HG03108 (cell line): Measurements from ENCODE around the gene FGD6.
"Not testable (repeated sequence)": the region's sequence is repeated elsewhere in the genome, so short reads cannot be mapped to it uniquely, and the experiment has no call there.

ENCODE experiments used
- ATAC-seq: cut with Tn5 transposase; IDR thresholded peaks from one replicate; pipeline ENCODE4 v1.9.1; 2021; ENCODE audit warnings: moderate library complexity; ENCODE audit not compliant: unreplicated experiment

FGD6 gene

DNA sequence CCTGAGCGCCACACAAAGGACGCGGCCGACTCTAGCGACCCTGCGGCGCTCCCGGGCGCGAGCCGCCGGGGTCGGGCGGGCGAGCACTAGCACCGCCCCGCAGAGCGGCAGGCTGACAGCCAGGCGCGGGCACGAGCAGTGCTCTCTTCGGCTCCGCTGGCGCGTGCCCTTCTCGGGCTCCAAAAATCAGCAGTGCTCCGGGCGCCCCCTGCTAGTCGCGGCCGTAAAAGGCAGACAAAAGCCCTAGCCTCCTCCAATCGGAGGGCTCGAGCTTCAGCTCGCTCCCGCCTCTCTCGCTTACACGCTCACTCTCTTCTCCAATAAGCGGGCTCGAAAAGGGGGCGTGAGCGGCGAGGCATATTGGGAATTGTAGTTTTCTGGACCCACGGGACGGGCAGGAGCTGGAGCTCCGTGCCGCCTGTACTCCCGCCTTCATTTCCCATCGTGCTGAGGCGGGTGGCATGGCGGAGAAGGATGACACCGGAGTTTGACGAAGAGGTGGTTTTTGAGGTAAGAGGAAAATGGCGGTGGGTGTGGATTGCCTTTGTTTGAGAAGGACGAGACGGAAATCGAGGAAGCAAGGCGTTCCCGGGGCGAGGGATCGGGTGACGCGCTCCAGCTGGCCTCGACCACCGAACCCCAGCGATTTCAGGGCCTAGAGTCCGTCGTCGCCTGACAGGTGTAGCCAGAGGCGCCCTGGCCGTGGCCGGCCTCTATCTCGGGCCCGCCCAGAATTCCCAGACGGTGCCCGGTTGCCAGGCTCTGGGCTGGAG is at the start of gene FGD6, which contains the start of gene VEZT:
TSS of gene FGD6 (minus strand) at position 91 of the 773 bp plus-strand sequence. CDS start 227 bp downstream, outside the sequence.
TSS of gene VEZT (plus strand) at position 431 of the 773 bp plus-strand sequence. CDS start at position 475, 44 bp downstream.
- ATAC-seq: peak; percentile 90

DNA sequence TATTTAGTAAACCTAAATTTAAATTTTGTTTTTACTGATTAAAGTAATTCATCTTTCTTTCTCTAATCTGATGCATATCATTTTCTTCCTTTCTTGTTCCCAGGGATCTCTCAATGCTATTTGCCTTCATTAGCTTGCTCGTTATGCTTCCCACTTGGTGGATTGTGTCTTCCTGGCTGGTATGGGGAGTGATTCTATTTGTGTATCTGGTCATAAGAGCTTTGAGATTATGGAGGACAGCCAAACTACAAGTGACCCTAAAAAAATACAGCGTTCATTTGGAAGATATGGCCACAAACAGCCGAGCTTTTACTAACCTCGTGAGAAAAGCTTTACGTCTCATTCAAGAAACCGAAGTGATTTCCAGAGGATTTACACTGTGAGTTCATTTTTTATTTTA is 49.0 kb upstream of the FGD6 start:
- no peak for ATAC-seq

DNA sequence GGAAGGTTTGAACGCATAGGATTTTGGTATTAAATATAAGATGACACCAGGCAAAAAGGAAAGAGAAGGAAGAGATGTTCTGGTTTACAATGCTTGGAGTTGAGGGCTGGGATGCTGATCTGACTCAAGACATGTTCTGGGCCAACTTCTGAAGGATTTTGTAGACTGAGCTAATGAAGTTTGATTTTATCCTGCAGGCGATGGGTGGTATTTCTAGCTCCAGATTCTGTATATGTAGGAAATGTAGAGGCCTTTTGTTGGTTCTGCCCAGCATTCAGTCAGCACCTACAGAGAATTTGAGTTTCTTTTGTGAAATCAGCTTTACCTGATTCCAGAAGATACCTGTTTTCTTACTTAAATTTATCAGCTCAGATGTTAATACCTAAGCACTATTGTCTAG is 48.5 kb upstream of the FGD6 start:
- ATAC-seq: no peak

DNA sequence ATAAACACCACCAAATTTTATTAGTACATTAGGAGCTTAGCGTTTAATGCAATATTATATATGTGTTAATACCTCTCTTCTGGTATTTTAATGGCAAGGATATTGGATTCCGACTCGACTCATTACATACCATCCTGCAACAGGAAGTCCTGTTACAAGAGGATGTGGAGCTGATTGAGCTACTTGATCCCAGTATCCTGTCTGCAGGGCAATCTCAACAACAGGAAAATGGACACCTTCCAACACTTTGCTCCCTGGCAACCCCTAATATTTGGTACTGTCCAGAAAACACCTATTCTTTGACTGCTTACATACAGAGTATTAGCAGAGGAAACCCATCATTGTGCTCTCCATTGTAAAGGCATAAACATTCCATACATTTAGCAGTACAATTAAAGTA is 45.5 kb upstream of the FGD6 start:
- ATAC-seq: no peak

DNA sequence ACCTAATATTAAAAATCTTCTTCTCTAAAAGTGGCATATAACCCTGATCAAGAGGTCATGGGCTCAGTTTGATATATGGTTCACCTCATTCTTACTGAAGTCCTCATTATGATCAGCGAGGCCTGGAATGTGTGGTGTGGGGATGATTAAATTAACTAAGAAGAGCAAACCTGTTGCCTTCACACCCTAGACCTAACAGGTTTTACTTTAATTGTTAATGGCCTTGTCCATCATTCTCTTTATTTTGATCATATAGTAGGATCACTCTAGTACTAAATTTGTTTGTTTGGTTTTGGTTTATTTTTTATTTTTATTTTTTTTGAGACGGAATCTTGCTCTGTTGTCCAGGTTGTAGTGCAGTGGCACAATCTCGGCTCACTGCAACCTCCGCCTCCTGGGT is 43.8 kb upstream of the FGD6 start:
- ATAC-seq: no peak

DNA sequence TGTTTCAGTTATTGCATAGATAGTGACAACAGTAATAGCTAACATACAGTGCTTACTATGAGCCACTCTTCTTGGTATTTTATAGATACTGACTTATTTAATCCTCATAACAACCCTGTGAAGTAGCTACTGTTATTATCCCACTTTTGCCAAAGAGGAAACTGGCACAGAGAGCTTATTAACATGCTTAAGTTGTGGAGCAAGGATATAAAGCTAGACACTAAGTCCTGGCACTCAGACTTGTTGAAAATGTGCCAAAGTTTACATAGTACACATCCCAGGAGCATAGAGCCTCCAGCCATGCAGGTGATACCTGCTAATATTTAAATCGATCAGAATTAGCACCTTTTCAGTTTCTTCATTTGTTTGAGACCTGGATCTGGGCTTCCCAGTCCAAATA is 42.1 kb upstream of the FGD6 start:
- ATAC-seq: no peak

DNA sequence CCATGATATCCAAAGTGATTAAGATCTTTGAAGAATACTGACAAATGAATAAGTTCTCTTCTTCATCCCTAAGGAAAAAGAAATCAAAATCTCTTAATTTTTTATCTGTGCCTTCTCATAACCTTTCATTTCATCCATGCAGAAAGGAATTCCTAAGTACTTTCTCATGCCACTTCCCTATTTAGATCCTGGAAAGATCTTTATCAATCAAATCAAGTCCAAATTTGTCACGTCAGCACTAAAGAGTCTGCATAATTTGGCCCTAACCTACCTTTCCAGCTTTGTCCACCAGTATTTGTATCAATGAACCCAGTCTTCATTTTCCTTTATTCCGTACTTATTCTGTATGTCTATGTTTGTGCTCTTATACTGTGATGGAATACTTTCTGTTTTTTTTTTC is 41.5 kb upstream of the FGD6 start:
- ATAC-seq: no peak

DNA sequence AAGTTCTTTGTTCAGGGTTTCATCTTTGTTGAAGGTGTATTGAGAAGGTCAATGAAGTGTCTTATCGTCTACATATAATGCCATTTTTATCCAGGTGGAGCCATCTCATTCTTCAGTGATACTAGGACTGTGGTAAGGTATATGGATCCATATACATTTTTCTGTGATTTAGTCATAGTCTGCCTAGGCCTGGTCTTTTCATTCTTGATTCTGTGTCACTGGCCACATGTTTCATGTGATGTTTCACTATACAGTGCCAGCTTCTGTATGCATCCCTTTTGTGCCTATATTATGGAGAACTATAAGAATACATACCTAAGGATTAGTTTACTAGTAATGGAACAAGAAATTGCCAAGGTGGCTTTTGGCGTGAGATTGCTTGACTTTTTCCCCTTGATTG is 40.9 kb upstream of the FGD6 start:
- ATAC-seq: no peak

DNA sequence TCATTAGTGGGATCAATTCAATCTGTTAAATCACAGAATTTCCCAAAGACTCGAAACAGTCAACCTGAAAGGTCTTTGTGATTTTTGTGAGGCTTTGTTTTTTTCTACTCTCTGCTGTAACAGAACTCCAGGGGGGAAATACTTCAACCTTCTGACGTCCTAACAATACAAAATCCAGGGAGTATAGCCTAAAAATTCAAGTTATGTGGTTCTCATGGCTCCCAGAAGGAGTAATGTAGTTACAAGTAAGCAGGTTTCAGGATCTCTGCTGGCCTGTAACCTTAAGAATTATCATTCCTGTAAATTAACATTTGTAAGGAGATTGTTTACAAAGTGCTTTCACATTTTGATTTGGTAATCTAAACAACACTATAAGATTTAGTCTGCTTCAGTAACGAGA is 40.3 kb upstream of the FGD6 start:
- no peak for ATAC-seq

DNA sequence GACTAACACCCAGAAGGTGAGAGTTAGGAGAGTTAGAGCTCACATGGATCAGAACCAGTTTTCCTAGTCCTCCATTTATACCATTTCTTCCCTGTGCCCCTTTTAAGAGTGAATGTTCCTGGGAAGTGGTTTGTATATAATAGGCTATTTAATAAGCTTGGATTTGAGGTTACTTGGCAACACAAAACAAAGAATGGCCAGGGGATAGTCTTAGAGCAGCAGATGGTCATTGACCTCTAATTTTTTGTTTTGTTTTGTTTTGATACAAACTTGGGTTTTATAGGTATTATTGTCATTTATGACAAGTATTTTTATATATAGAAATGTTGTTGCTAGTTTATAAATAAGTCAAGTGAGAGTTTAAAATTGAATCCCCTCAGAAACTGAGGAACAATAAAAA is 36.1 kb upstream of the FGD6 start:
- ATAC-seq: no peak

DNA sequence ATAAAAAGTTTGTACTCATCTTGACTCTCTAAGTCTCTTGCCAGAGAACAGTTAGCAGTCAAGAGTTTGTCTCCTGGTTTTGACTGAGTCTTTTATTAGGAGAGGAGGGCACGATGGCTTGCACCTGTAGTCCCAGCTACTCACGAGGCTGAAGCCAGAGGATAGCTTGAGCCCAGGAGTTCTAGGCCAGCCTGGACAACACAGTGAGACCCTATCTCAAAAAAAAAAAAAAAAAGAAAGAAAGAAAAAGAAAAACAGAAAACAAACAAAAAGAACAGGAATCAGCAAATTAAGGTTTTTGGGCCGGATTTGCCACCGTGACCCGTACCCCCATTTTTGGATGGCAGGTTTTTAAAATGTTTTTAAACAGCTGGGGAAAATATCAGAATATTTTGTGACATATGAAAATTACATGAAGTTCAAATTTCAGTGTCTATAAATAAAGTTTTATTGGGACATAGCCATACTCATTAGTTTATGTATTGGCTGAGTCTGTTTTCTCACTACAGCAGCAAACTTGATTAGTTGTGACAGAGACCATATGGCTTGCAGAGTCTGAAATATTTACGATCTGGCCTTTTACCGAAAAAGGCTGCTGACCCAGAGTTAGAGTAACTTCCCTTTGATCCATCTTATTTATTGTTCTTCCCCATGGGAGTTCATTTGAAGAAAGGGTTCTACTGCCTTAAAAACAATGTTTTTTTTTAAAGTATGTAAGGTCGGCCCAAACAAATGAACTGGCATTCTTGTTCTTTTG is 31.5 kb upstream of the FGD6 start:
- no peak for ATAC-seq

DNA sequence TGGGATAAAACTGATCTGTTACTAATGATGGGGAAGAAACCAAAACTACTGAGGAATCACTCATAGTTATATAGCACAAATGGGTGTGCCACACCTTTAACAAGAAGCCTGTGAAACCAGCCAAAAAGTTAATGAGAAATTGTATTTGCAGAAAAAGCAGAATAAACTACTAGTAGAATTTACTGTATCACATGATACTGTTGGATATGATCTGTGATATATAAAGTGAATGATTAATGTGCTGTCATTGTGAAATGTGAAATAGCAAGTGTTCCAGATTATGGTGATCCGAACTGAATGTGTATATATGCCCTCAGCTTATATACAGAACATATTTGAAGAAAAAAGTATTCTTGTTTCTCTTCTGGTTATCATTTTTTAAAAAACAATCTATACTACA is 30.8 kb upstream of the FGD6 start:
- no peak for ATAC-seq

DNA sequence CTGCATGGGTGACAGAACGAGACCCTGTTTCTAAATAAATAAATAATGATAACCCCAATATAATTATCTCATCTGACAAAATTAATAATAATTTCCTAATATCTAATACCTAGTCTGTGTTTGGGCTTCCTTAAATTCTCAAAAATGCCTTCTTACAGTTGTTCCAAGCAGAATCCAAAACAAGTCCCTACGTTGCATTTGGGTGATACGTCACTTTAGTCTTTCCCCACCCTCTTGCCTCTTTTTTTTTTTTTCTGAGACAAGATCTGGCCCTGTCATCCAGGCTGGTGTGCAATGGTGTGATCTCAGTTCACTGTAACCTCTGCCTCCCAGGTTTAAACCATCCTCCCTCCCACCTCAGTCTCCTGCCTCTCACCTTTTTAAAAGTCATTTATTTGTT is 27.1 kb upstream of the FGD6 start:
- no peak for ATAC-seq

DNA sequence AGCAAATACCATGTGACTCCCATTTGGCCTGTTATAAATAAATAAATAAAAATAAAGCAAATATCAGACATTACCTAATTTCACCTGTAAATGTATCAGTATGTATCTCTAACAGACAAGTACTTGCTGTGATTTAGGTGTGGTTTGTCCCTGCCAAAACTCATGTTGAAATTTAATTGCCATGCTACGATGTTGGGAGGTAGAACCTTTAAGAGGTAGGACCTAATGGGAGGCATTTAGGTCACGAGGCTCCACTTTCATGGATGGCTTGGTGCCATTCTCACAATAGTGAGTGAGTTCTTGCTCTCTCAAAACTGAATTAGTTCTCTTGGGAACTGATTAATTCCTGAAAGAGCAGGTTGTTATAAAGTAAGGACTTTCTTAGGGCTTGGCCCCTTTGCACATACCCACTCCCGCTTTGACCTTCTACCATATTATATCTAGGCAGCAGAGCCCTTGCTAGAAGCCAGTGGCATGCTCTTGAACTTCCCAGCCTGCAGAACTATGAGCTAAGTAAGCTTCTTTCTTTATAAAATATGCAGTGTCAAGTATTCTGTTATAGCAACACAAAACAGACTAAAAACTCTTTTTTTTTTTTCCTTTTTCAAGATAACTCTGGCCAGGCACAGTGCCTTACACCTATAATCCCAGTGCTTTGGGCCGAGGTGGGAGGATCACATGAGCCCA is 26.4 kb upstream of the FGD6 start:
- ATAC-seq: no peak

DNA sequence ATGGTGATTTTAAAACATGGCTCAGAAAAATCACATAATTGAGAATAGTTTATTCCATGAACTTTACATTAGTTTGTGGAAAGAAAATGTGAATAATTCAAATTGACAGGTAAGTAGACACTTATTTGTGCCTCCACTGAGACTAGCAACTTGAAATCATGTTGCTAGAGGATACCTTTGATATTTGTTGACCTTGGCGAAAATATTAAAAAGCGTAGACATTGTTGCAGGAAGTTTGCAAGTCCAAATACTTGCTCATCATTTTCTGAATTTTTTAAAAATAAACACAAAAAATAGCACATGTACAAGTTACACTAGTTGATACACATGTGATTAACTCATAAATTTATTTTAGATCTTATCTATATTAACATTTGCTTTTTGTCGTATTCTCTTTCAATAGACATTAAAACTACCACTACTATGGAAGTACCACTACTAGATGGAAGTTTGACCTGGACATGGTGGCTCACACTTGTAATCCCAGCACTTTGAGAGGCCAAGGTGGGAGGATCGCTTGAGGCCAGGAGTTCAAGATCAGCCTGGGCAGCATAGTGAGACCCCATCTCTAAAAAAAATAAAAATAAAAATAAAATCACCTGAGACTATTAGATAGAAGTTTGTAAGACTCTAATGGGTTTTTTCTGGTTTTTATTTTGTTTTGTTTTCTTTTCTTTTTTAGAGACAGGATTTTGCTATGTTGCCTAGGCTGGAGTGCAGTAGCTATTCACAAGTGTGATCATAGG is 24.7 kb upstream of the FGD6 start:
- no peak for ATAC-seq

DNA sequence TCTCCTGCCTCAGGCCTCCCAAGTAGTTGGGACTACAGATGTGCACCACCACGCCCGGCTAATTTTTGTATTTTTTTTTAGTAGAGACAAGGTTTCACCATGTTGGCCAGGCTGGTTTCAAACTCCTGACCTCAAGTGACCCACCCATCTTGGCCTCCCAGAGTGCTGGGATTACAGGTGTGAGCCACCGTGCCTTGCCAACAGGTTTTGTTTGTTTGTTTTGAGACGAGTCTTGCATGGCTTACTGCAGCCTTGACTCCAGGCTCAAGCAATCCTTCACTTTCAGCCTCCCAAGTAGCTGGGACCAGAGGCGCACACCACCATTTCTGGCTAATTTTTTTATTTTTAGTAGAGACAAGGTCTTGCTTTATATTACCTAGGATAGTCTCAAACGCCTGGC is 23.9 kb upstream of the FGD6 start:
- ATAC-seq: not testable (repeated sequence)

DNA sequence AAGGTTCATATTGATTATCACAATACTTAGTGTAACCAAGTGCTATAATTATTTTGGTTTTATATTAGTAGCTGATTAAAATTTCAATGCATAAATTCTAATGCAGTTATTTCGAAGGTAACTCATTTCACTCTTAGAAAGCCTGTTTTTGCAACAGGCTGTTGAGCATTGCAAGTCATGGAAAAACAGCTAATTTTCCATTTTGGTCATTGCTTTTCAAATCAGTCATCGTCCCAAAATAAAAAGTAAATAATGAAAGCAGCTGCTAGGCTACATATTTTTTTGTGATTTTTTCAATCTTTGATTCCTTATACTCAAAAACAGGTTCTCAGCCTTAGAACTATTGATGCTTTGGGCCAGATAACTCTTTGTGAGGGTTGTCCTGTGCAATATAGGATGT is 23.3 kb upstream of the FGD6 start:
- ATAC-seq: no peak

DNA sequence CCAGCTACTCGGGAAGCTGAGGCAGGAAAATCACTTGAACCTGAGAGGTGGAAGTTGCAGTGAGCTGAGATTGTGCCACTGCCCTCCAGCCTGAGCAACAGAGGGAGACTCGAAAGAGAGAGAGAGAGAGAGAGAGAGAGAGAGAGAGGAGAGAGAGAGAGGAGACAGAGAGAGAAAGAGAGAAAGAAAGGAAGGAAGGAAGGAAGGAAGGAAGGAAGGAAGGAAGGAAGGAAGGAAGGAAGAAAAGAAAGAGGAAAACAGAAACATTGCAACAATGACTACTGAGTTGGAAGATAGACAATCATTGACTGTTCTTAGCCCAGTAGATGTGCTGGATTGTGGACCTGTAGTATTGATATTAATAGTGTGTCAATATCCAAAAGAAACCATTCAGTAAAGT is 22.6 kb upstream of the FGD6 start:
- ATAC-seq: not testable (repeated sequence)

DNA sequence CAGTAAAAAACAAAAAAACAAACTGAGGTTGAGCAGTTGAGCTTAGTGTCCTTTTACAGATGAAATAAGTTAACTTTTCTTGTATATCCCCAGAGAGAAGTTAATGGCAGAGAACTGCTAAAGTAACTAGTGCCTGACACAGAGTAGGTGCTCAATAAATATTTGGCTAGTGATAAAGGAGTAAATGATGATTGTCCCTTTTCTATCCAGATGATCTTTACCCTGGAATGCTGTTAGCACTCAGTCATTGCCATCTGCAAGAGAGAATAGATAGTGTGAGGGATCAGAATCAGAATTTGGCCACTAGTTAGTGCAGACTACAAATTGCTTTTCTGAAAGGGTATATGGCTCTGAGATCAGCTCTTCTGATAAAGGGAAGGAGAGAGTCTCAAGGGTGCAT is 21.9 kb upstream of the FGD6 start:
- no peak for ATAC-seq

DNA sequence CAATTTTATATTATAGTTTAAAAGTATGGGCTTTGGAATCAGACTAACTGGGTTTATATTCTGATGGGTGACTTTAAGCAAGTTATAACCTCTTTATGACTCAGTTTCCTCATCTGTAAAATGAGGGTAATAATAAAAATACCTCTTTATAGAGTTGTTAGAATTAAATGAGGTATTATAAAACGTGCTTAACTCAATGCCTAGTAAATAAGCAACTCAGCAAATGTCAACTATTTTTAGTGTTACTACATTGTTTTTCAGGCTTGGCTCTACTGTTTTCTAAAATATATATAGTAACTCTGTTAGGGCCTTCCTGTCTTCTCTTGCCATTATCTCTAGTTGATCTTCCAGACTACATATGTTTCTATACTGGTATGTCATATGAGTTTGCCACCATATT is 20.9 kb upstream of the FGD6 start:
- no peak for ATAC-seq

DNA sequence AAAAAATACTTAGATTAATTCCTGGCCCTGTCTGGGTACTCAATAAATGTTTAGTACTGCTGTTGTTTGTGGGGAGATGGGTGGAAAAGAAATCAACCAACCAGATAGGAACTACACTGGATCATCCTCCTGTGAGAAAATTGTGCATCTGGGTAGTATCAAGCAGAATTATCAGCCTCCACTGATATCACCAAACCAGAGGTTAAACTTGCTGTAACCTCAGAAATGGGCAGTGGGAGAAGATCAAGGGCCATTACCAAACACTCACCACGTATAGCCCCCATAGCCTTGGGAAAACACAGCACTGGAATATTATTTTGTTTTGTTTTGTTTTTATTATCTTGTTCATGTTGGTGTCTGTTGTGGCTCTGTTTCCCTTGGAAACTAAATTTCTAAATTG is 20.0 kb upstream of the FGD6 start:
- no peak for ATAC-seq
